HEK293 (cell line): ENCODE results near the gene DHRS3.
A peak's percentile ranks its signal among the peaks of the same experiment; 100 is the strongest.

ENCODE experiments used
- BCL11A ChIP-seq: fragments of 450-650 bp; formaldehyde crosslinking; IDR thresholded peaks from 2 replicates; pipeline ENCODE4 v1.5.1; 2016; ENCODE audit warnings: low read depth, missing biosample characterization, missing genetic modification characterization
- FEZF1 ChIP-seq: fragments of 450-650 bp; formaldehyde crosslinking; IDR thresholded peaks from 2 replicates; pipeline ENCODE4 v1.5.1; 2016; ENCODE audit warnings: missing biosample characterization, missing genetic modification characterization
- HOXC10 ChIP-seq: sonication (generic); formaldehyde crosslinking; IDR thresholded peaks from 2 replicates; pipeline ENCODE4 v1.8.1; 2023; ENCODE audit warnings: mild to moderate bottlenecking, missing genetic modification reagents
- IKZF3 ChIP-seq: fragments of 450-650 bp; IDR thresholded peaks from 2 replicates; pipeline ENCODE4 v1.5.0; 2018; ENCODE audit warnings: missing biosample characterization, mild to moderate bottlenecking, missing genetic modification characterization, moderate library complexity
- KLF9 ChIP-seq: fragments of 450-650 bp; formaldehyde crosslinking; IDR thresholded peaks from 2 replicates; pipeline ENCODE4 v1.5.1; 2016; ENCODE audit warnings: missing biosample characterization, missing genetic modification characterization, low read depth
- ZBTB1 ChIP-seq: fragments of 450-650 bp; formaldehyde crosslinking; IDR thresholded peaks from 2 replicates; pipeline ENCODE4 v1.5.1; 2016; ENCODE audit warnings: missing biosample characterization, missing genetic modification characterization
- ZFP3 ChIP-seq: fragments of 450-650 bp; formaldehyde crosslinking; IDR thresholded peaks from 2 replicates; pipeline ENCODE4 v1.5.1; 2016; ENCODE audit warnings: low read depth, missing biosample characterization, missing genetic modification characterization
- ZFP37 ChIP-seq: fragments of 450-650 bp; formaldehyde crosslinking; IDR thresholded peaks from 2 replicates; pipeline ENCODE4 v1.5.1; 2016; ENCODE audit warnings: missing biosample characterization, missing genetic modification characterization
- ZNF121 ChIP-seq: fragments of 450-650 bp; formaldehyde crosslinking; IDR thresholded peaks from 2 replicates; pipeline ENCODE4 v1.5.1; 2016; ENCODE audit warnings: missing biosample characterization, missing genetic modification characterization
- ZNF169 ChIP-seq: fragments of 450-650 bp; formaldehyde crosslinking; IDR thresholded peaks from 2 replicates; pipeline ENCODE4 v1.5.1; 2016; ENCODE audit warnings: missing biosample characterization, missing genetic modification characterization
- ZNF266 ChIP-seq: fragments of 450-650 bp; formaldehyde crosslinking; IDR thresholded peaks from 2 replicates; pipeline ENCODE4 v1.5.1; 2016; ENCODE audit warnings: missing biosample characterization, missing genetic modification characterization, low read depth
- ZNF366 ChIP-seq: fragments of 450-650 bp; formaldehyde crosslinking; conservative IDR thresholded peaks from 2 replicates; pipeline ENCODE4 v1.5.1; 2016; ENCODE audit warnings: missing biosample characterization, missing genetic modification characterization
- ZNF394 ChIP-seq: fragments of 450-650 bp; formaldehyde crosslinking; IDR thresholded peaks from 2 replicates; pipeline ENCODE4 v1.5.1; 2016; ENCODE audit warnings: missing biosample characterization, missing genetic modification characterization, mild to moderate bottlenecking, moderate library complexity, borderline replicate concordance
- ZNF416 ChIP-seq: fragments of 450-650 bp; formaldehyde crosslinking; IDR thresholded peaks from 2 replicates; pipeline ENCODE4 v1.5.1; 2016; ENCODE audit warnings: missing biosample characterization, missing genetic modification characterization
- ZNF488 ChIP-seq: fragments of 450-650 bp; formaldehyde crosslinking; IDR thresholded peaks from 2 replicates; pipeline ENCODE4 v1.5.1; 2016; ENCODE audit warnings: missing biosample characterization, missing genetic modification characterization
- ZNF548 ChIP-seq: fragments of 450-650 bp; formaldehyde crosslinking; IDR thresholded peaks from 2 replicates; pipeline ENCODE4 v1.5.1; 2016; ENCODE audit warnings: missing biosample characterization, missing genetic modification characterization
- ZNF654 ChIP-seq: fragments of 450-650 bp; formaldehyde crosslinking; IDR thresholded peaks from 2 replicates; pipeline ENCODE4 v1.5.1; 2016; ENCODE audit warnings: low read depth, missing biosample characterization, missing genetic modification characterization
- ZNF660 ChIP-seq: fragments of 450-650 bp; IDR thresholded peaks from 2 replicates; pipeline ENCODE4 v1.5.1; 2018; ENCODE audit warnings: missing biosample characterization, mild to moderate bottlenecking, missing genetic modification characterization
- ZNF677 ChIP-seq: fragments of 450-650 bp; IDR thresholded peaks from 2 replicates; pipeline ENCODE4 v1.5.0; 2018; ENCODE audit warnings: missing biosample characterization, mild to moderate bottlenecking, missing genetic modification characterization, moderate library complexity
- ZNF776 ChIP-seq: fragments of 450-650 bp; formaldehyde crosslinking; IDR thresholded peaks from 2 replicates; pipeline ENCODE4 v1.5.0; 2017; ENCODE audit warnings: missing biosample characterization, missing genetic modification characterization, borderline replicate concordance
- ZNF785 ChIP-seq: fragments of 450-650 bp; formaldehyde crosslinking; IDR thresholded peaks from 2 replicates; pipeline ENCODE4 v1.5.1; 2016; ENCODE audit warnings: missing biosample characterization, missing genetic modification characterization
- TF ChIP-seq, protein P1 (sequence below): fragments of 450-650 bp; formaldehyde crosslinking; IDR thresholded peaks from 2 replicates; pipeline ENCODE4 v1.5.1; 2016; ENCODE audit warnings: missing biosample characterization, missing genetic modification characterization
- TF ChIP-seq, protein P2 (sequence below): fragments of 450-650 bp; formaldehyde crosslinking; IDR thresholded peaks from 2 replicates; pipeline ENCODE4 v1.5.1; 2016; ENCODE audit warnings: missing biosample characterization, missing genetic modification characterization
- TF ChIP-seq, protein P3 (sequence below): fragments of 450-650 bp; formaldehyde crosslinking; IDR thresholded peaks from 2 replicates; pipeline ENCODE4 v1.5.1; 2016; ENCODE audit warnings: missing biosample characterization, missing genetic modification characterization
- TF ChIP-seq, protein P4 (sequence below): fragments of 450-650 bp; formaldehyde crosslinking; IDR thresholded peaks from 2 replicates; pipeline ENCODE4 v1.5.1; 2016; ENCODE audit warnings: missing biosample characterization, missing genetic modification characterization

DHRS3 gene

GRCh38 chr1:12658531-12659453, 40.8 kb upstream of the DHRS3 start (continued):
- no peak for TF ChIP-seq ZNF488 (tag by site-specific recombination)
- no peak for TF ChIP-seq ZNF394
- no peak for TF ChIP-seq KLF9 (tag by site-specific recombination)
- TF ChIP-seq, protein P1, sequence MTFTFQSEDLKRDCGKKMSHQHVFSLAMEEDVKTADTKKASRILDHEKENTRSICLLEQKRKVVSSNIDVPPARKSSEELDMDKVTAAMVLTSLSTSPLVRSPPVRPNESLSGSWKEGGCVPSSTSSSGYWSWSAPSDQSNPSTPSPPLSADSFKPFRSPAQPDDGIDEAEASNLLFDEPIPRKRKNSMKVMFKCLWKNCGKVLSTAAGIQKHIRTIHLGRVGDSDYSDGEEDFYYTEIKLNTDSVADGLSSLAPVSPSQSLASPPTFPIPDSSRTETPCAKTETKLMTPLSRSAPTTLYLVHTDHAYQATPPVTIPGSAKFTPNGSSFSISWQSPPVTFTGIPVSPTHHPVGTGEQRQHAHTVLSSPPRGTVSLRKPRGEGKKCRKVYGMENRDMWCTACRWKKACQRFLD (tag by site-specific recombination) = no peak
- TF ChIP-seq, protein P2, sequence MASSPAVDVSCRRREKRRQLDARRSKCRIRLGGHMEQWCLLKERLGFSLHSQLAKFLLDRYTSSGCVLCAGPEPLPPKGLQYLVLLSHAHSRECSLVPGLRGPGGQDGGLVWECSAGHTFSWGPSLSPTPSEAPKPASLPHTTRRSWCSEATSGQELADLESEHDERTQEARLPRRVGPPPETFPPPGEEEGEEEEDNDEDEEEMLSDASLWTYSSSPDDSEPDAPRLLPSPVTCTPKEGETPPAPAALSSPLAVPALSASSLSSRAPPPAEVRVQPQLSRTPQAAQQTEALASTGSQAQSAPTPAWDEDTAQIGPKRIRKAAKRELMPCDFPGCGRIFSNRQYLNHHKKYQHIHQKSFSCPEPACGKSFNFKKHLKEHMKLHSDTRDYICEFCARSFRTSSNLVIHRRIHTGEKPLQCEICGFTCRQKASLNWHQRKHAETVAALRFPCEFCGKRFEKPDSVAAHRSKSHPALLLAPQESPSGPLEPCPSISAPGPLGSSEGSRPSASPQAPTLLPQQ = 0 out of 2 replicates have a peak, but pooled peaks have one; percentile 28
- no peak for TF ChIP-seq ZNF548 (tag by site-specific recombination)
- TF ChIP-seq ZNF266 (tag by site-specific recombination) = no peak
- no peak for TF ChIP-seq ZNF776 (tag by site-specific recombination)
- TF ChIP-seq FEZF1 (tag by site-specific recombination) = no peak
- TF ChIP-seq ZNF366 (tag by site-specific recombination) = peak; percentile 69
- TF ChIP-seq, protein P3, sequence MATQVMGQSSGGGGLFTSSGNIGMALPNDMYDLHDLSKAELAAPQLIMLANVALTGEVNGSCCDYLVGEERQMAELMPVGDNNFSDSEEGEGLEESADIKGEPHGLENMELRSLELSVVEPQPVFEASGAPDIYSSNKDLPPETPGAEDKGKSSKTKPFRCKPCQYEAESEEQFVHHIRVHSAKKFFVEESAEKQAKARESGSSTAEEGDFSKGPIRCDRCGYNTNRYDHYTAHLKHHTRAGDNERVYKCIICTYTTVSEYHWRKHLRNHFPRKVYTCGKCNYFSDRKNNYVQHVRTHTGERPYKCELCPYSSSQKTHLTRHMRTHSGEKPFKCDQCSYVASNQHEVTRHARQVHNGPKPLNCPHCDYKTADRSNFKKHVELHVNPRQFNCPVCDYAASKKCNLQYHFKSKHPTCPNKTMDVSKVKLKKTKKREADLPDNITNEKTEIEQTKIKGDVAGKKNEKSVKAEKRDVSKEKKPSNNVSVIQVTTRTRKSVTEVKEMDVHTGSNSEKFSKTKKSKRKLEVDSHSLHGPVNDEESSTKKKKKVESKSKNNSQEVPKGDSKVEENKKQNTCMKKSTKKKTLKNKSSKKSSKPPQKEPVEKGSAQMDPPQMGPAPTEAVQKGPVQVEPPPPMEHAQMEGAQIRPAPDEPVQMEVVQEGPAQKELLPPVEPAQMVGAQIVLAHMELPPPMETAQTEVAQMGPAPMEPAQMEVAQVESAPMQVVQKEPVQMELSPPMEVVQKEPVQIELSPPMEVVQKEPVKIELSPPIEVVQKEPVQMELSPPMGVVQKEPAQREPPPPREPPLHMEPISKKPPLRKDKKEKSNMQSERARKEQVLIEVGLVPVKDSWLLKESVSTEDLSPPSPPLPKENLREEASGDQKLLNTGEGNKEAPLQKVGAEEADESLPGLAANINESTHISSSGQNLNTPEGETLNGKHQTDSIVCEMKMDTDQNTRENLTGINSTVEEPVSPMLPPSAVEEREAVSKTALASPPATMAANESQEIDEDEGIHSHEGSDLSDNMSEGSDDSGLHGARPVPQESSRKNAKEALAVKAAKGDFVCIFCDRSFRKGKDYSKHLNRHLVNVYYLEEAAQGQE (tag by site-specific recombination) = no peak
- TF ChIP-seq HOXC10 = no peak
- no peak for TF ChIP-seq ZNF660 (tag by site-specific recombination)
- no peak for TF ChIP-seq ZFP3 (tag by site-specific recombination)
- no peak for TF ChIP-seq ZNF416 (tag by site-specific recombination)
- TF ChIP-seq BCL11A (tag by site-specific recombination) = no peak
- no peak for TF ChIP-seq ZNF677 (tag by site-specific recombination)
- TF ChIP-seq IKZF3 (tag by site-specific recombination) = peak; percentile 61; the same call in 1 of the 2 replicates
- TF ChIP-seq ZNF785 (tag by site-specific recombination) = no peak
- TF ChIP-seq ZNF654 (tag by site-specific recombination) = peak; percentile 94
- TF ChIP-seq, protein P4, sequence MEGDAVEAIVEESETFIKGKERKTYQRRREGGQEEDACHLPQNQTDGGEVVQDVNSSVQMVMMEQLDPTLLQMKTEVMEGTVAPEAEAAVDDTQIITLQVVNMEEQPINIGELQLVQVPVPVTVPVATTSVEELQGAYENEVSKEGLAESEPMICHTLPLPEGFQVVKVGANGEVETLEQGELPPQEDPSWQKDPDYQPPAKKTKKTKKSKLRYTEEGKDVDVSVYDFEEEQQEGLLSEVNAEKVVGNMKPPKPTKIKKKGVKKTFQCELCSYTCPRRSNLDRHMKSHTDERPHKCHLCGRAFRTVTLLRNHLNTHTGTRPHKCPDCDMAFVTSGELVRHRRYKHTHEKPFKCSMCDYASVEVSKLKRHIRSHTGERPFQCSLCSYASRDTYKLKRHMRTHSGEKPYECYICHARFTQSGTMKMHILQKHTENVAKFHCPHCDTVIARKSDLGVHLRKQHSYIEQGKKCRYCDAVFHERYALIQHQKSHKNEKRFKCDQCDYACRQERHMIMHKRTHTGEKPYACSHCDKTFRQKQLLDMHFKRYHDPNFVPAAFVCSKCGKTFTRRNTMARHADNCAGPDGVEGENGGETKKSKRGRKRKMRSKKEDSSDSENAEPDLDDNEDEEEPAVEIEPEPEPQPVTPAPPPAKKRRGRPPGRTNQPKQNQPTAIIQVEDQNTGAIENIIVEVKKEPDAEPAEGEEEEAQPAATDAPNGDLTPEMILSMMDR (tag by site-specific recombination) = peak; percentile 85
- TF ChIP-seq ZNF169 (tag by site-specific recombination) = no peak
- no peak for TF ChIP-seq ZBTB1 (tag by site-specific recombination)
- TF ChIP-seq ZFP37 (tag by site-specific recombination) = no peak
- TF ChIP-seq ZNF121 (tag by site-specific recombination) = no peak
